Measurements from ENCODE around the gene PI16.

Gene PI16

GRCh38 chr6:36973190-36973589 lies 18.7 kb downstream of the PI16 start:
- no peak overlapping the region for H3K27ac Mint-ChIP-seq
- no peak for TF ChIP-seq CTCF (IDR thresholded peaks at IDR 0.05; ENCODE audit: unreplicated experiment in 3 of 3)

GRCh38 chr6:36973647-36974046 lies 19.1 kb downstream of the PI16 start:
- Mint-ChIP-seq H3K27ac (no peak overlapping the region), H3K4me3 (no peak overlapping the region), H3K9me3 (no peaks in the 10 kb centered on the region), H3K4me1 (no peaks in the 10 kb centered on the region), H3K36me3 (ENCODE audit: low read depth) (peaks cover 74% of the 10 kb centered on the region), H3K27me3 (ENCODE audit: low read depth) (no peaks in the 10 kb centered on the region)
- TF ChIP-seq CTCF (IDR thresholded peaks at IDR 0.05; ENCODE audit: unreplicated experiment in 3 of 3), result no peak

More at GRCh38 chr6:36973190-36973589, 18.7 kb downstream of the PI16 start:
- Mint-ChIP-seq H3K4me1 (no peaks in the 10 kb centered on the region), H3K4me3 (no peak overlapping the region), H3K36me3 (ENCODE audit: low read depth) (peaks cover 78% of the 10 kb centered on the region), H3K9me3 (no peaks in the 10 kb centered on the region), H3K27me3 (ENCODE audit: low read depth) (no peaks in the 10 kb centered on the region)

GRCh38 chr6:36975231-36976006 lies 20.9 kb downstream of the PI16 start:
- no peak for TF ChIP-seq CTCF (IDR thresholded peaks at IDR 0.05; ENCODE audit: unreplicated experiment in 3 of 3)
- Mint-ChIP-seq H3K27ac (no peak overlapping the region), H3K4me3 (no peak overlapping the region), H3K9me3 (no peaks in the 10 kb centered on the region), H3K27me3 (ENCODE audit: low read depth) (no peaks in the 10 kb centered on the region), H3K4me1 (peaks cover 16% of the 10 kb centered on the region), H3K36me3 (ENCODE audit: low read depth) (peaks cover 66% of the 10 kb centered on the region)

- H3K27ac Mint-ChIP-seq, result no peak overlapping the region
- H3K4me1 Mint-ChIP-seq, result peaks cover 22% of the 10 kb centered on the region
- TF ChIP-seq CTCF (IDR thresholded peaks at IDR 0.05; ENCODE audit: unreplicated experiment in 3 of 3), result no peak
- no peaks in the 10 kb centered on the region for H3K27me3 Mint-ChIP-seq (ENCODE audit: low read depth)
- peaks cover 65% of the 10 kb centered on the region for H3K36me3 Mint-ChIP-seq (ENCODE audit: low read depth)
- H3K9me3 Mint-ChIP-seq, result no peaks in the 10 kb centered on the region
- H3K4me3 Mint-ChIP-seq, result no peak overlapping the region
Observed at GRCh38 chr6:36976007-36976264, 21.4 kb downstream of the PI16 start.

GRCh38 chr6:36976509-36976908 lies 22.0 kb downstream of the PI16 start:
- H3K27ac Mint-ChIP-seq, result no peak overlapping the region
- peaks cover 66% of the 10 kb centered on the region for H3K36me3 Mint-ChIP-seq (ENCODE audit: low read depth)
- H3K27me3 Mint-ChIP-seq (ENCODE audit: low read depth), result no peaks in the 10 kb centered on the region
- peaks cover 24% of the 10 kb centered on the region for H3K4me1 Mint-ChIP-seq
- H3K4me3 Mint-ChIP-seq, result no peak overlapping the region
- no peaks in the 10 kb centered on the region for H3K9me3 Mint-ChIP-seq
- no peak for TF ChIP-seq CTCF (IDR thresholded peaks at IDR 0.05; ENCODE audit: unreplicated experiment in 3 of 3)

- no peaks in the 10 kb centered on the region for H3K27me3 Mint-ChIP-seq (ENCODE audit: low read depth)
- H3K4me1 Mint-ChIP-seq, result peaks cover 28% of the 10 kb centered on the region
- H3K4me3 Mint-ChIP-seq, result no peak overlapping the region
- peaks cover 66% of the 10 kb centered on the region for H3K36me3 Mint-ChIP-seq (ENCODE audit: low read depth)
- no peak for TF ChIP-seq CTCF (IDR thresholded peaks at IDR 0.05; ENCODE audit: unreplicated experiment in 3 of 3)
- H3K27ac Mint-ChIP-seq, result no peak overlapping the region
- no peaks in the 10 kb centered on the region for H3K9me3 Mint-ChIP-seq
Observed at GRCh38 chr6:36976931-36977330, 22.4 kb downstream of the PI16 start.
